SK-N-SH (cell line): ENCODE results near the gene ASB8. TPM values are rescaled to one million over a fixed set of nuclear protein-coding genes. Genes with fewer than 3 reads are reported as not detected.
A peak's percentile ranks its signal among the peaks of the same experiment; 100 is the strongest.

Experiments used
- CTCF ChIA-PET: fragments of 300-600, 350-600 bp; formaldehyde crosslinking; extraction: SDS; loops from one replicate; lab custom pipeline; 2021; lab: Yijun Ruan, JAX
- POLR2A ChIA-PET: fragments of 350-600 bp; sonication (Branson Sonifier 250); formaldehyde crosslinking; extraction: SDS; loops from one replicate; lab custom pipeline; 2020; ENCODE audit warnings: antibody characterized with exemption, inconsistent platforms; lab: Yijun Ruan, JAX
- DNase-seq: peaks from one replicate; pipeline ENCODE4 v3.0.0; 2012
- H2AFZ ChIP-seq: fragments of 200-600 bp; sonication (generic); 2 replicates; pipeline ENCODE4 v1.8.1; 2016; ENCODE audit warnings: antibody characterized with exemption, mild to moderate bottlenecking, low read depth
- H3F3A ChIP-seq: fragments of 200-600 bp; sonication (generic); replicated peaks from 2 replicates; pipeline ENCODE3; 2016; ENCODE audit warnings: antibody characterized with exemption, mild to moderate bottlenecking; ENCODE audit not compliant: insufficient read depth
- H3K27ac ChIP-seq, 2 experiments: fragments of 200-500 bp in 1 of 2; fragments of 200-600 bp in 1 of 2; sonication (Bioruptor generic) in 1 of 2; sonication (generic), shearing (Covaris generic) in 1 of 2; 2 replicates each; pipeline versions ENCODE4 v1.5.1 to v1.6.1; 2014 to 2016; ENCODE audit warnings: low read depth in 2 of 2, inconsistent platforms in 1 of 2, low read length in 1 of 2, mild to moderate bottlenecking in 1 of 2, mixed read lengths in 1 of 2
- H3K27me3 ChIP-seq: fragments of 200-600 bp; sonication (generic), shearing (Covaris generic); 2 replicates; pipeline ENCODE4 v1.6.1; 2016; ENCODE audit warnings: mixed run types; ENCODE audit not compliant: insufficient read depth
- H3K36me3 ChIP-seq, 2 experiments: fragments of 200-500 bp in 1 of 2; fragments of 200-600 bp in 1 of 2; sonication (Bioruptor generic) in 1 of 2; sonication (generic) in 1 of 2; replicated peaks in 1 of 2; 2 replicates each; pipeline versions ENCODE3 to v1.5.1; 2014 to 2016; ENCODE audit warnings: low read length in 1 of 2, mild to moderate bottlenecking in 1 of 2; ENCODE audit not compliant: insufficient read depth in 2 of 2, control insufficient read depth in 1 of 2
- H3K4me1 ChIP-seq, 2 experiments: fragments of 200-500 bp in 1 of 2; fragments of 200-600 bp in 1 of 2; sonication (Bioruptor generic) in 1 of 2; sonication (generic), shearing (Covaris generic) in 1 of 2; 2 replicates each; pipeline versions ENCODE4 v1.5.1 to v1.6.1; 2014 to 2016; ENCODE audit warnings: low read depth in 1 of 2, low read length in 1 of 2, mixed run types in 1 of 2; ENCODE audit not compliant: insufficient read depth in 2 of 2, control insufficient read depth in 1 of 2
- H3K4me2 ChIP-seq: fragments of 200-600 bp; sonication (generic), shearing (Covaris generic); 2 replicates; pipeline ENCODE4 v1.6.1; 2017; ENCODE audit warnings: mixed run types
- H3K4me3 ChIP-seq, 2 experiments: fragments of 200-500 bp in 1 of 2; fragments of 200-600 bp in 1 of 2; sonication (Bioruptor generic) in 1 of 2; sonication (generic), shearing (Covaris generic) in 1 of 2; 2 replicates each; pipeline versions ENCODE4 v1.5.1 to v1.8.1; 2014 to 2016; ENCODE audit warnings: low read depth in 2 of 2, inconsistent platforms in 1 of 2, low read length in 1 of 2, mild to moderate bottlenecking in 1 of 2, mixed read lengths in 1 of 2, moderate library complexity in 1 of 2
- H3K79me2 ChIP-seq: fragments of 200-600 bp; sonication (generic); 2 replicates; pipeline ENCODE4 v1.8.1; 2017; ENCODE audit warnings: mild to moderate bottlenecking; ENCODE audit not compliant: insufficient read depth
- H3K9ac ChIP-seq: fragments of 200-600 bp; sonication (generic); 2 replicates; pipeline ENCODE4 v1.6.1; 2017; ENCODE audit warnings: mixed run types
- H3K9me2 ChIP-seq: fragments of 200-600 bp; sonication (generic); 2 replicates; pipeline ENCODE4 v1.6.1; 2017; ENCODE audit warnings: mixed run types
- H3K9me3 ChIP-seq: fragments of 200-600 bp; sonication (generic); 2 replicates; pipeline ENCODE4 v1.6.1; 2017; ENCODE audit warnings: mixed run types, mild to moderate bottlenecking, moderate library complexity
- H4K20me1 ChIP-seq: fragments of 200-600 bp; sonication (generic); 2 replicates; pipeline ENCODE4 v1.6.1; 2017; ENCODE audit warnings: mild to moderate bottlenecking, mixed run types; ENCODE audit not compliant: insufficient read depth
- EP300 ChIP-seq, 2 experiments: IDR thresholded peaks; 2 replicates each; pipeline versions ENCODE4 v1.4.0 to v1.6.1; 2012; ENCODE audit warnings: borderline replicate concordance in 1 of 2, low read depth in 1 of 2, low read length in 1 of 2
- FOSL2 ChIP-seq: IDR thresholded peaks from 2 replicates; pipeline ENCODE4 v1.4.0; 2012; ENCODE audit warnings: low read depth, mild to moderate bottlenecking, moderate library complexity, borderline replicate concordance
- FOXM1 ChIP-seq: IDR thresholded peaks from 2 replicates; pipeline ENCODE4 v1.4.0; 2012; ENCODE audit warnings: low read depth, mild to moderate bottlenecking
- GABPA ChIP-seq: IDR thresholded peaks from 2 replicates; pipeline ENCODE4 v1.4.0; 2012; ENCODE audit warnings: low read depth, mild to moderate bottlenecking
- JUND ChIP-seq: IDR thresholded peaks from 2 replicates; pipeline ENCODE4 v1.4.0; 2012
- MEF2A ChIP-seq: IDR thresholded peaks from 2 replicates; pipeline ENCODE4 v1.4.0; 2012; ENCODE audit warnings: low read depth, borderline replicate concordance
- NFIC ChIP-seq: IDR thresholded peaks from 2 replicates; pipeline ENCODE4 v1.4.0; 2012; ENCODE audit warnings: borderline replicate concordance
- POLR2AphosphoS5 ChIP-seq: IDR thresholded peaks from 2 replicates; pipeline ENCODE4 v1.6.1; 2012; ENCODE audit warnings: low read depth, low read length
- RAD21 ChIP-seq: IDR thresholded peaks from 2 replicates; pipeline ENCODE4 v1.6.1; 2012; ENCODE audit warnings: mild to moderate bottlenecking, low read length
- REST ChIP-seq: IDR thresholded peaks from 2 replicates; pipeline ENCODE4 v1.6.1; 2012; ENCODE audit warnings: mild to moderate bottlenecking, low read depth, low read length, moderate library complexity
- TEAD4 ChIP-seq: IDR thresholded peaks from 2 replicates; pipeline ENCODE4 v1.4.0; 2012; ENCODE audit warnings: mild to moderate bottlenecking, borderline replicate concordance; ENCODE audit not compliant: insufficient read depth
- ZBTB33 ChIP-seq: IDR thresholded peaks from 2 replicates; pipeline ENCODE4 v1.4.0; 2012; ENCODE audit warnings: low read depth, borderline replicate concordance
- WGBS: methylation state at CpG from one replicate; pipeline ENCODE4 v1.1.6; 2017; ENCODE audit warnings: low lambda C conversion rate; 5-methylcytosine and 5-hydroxymethylcytosine counted together
- polyA plus RNA-seq, 3 experiments: library from polyadenylated mRNA; depleted of rRNA; stranded (reverse); fragments of >200 nt; gene quantifications; 2 replicates each; pipeline ENCODE4 v1.2.3, GENCODE V29; 2012
- TF ChIP-seq, protein P1 (sequence below): fragments of 200-600 bp; sonication (generic); IDR thresholded peaks from 2 replicates; pipeline ENCODE4 v1.6.1; 2017; ENCODE audit warnings: antibody characterized with exemption, mild to moderate bottlenecking, moderate library complexity
- TF ChIP-seq, protein P2 (sequence below): IDR thresholded peaks from 2 replicates; pipeline ENCODE4; 2012
- TF ChIP-seq, protein P3 (sequence below): IDR thresholded peaks from 2 replicates; pipeline ENCODE4 v1.4.0; 2012; ENCODE audit warnings: low read depth

Gene ASB8
- polyA plus RNA-seq, 1 of the 3 experiments (the other 2 are of a cell fraction) = 13.8 TPM

GRCh38 chr12:48197549-48197970 lies 40.2 kb upstream of the ASB8 start:
- Histone ChIP-seq H3K27me3 (no peaks in the 10 kb centered on the region), H3K79me2 (no peaks in the 10 kb centered on the region), H3F3A (peaks cover 19% of the 10 kb centered on the region), H4K20me1 (no peaks in the 10 kb centered on the region), H3K27ac (peak overlapping the region; percentile 64 to 95), H3K4me2 (peak overlapping the region; percentile 81), H3K9me3 (no peaks in the 10 kb centered on the region), H3K4me1 (peaks cover 7 to 21% of the 10 kb centered on the region in 2 experiments), H3K4me3 (peak overlapping the region; percentile 67 to 83), H3K9me2 (no peaks in the 10 kb centered on the region)
- POLR2A ChIA-PET = interaction anchor here (0.6 to 1.2 kb wide), 4 partner anchors 13 to 92 kb away, joined by 3 read pairs; partner anchors contain the start of genes CCDC184 and SENP1
- peak; percentile 41 for DNase-seq
- 1% methylated on average over 8 of the region's 10 CpGs for WGBS
- peak; percentile 43; the same call in 1 of the 2 replicates for TF ChIP-seq RAD21
- TF ChIP-seq, protein P1, sequence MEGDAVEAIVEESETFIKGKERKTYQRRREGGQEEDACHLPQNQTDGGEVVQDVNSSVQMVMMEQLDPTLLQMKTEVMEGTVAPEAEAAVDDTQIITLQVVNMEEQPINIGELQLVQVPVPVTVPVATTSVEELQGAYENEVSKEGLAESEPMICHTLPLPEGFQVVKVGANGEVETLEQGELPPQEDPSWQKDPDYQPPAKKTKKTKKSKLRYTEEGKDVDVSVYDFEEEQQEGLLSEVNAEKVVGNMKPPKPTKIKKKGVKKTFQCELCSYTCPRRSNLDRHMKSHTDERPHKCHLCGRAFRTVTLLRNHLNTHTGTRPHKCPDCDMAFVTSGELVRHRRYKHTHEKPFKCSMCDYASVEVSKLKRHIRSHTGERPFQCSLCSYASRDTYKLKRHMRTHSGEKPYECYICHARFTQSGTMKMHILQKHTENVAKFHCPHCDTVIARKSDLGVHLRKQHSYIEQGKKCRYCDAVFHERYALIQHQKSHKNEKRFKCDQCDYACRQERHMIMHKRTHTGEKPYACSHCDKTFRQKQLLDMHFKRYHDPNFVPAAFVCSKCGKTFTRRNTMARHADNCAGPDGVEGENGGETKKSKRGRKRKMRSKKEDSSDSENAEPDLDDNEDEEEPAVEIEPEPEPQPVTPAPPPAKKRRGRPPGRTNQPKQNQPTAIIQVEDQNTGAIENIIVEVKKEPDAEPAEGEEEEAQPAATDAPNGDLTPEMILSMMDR = peak; percentile 73
- TF ChIP-seq, protein P2, sequence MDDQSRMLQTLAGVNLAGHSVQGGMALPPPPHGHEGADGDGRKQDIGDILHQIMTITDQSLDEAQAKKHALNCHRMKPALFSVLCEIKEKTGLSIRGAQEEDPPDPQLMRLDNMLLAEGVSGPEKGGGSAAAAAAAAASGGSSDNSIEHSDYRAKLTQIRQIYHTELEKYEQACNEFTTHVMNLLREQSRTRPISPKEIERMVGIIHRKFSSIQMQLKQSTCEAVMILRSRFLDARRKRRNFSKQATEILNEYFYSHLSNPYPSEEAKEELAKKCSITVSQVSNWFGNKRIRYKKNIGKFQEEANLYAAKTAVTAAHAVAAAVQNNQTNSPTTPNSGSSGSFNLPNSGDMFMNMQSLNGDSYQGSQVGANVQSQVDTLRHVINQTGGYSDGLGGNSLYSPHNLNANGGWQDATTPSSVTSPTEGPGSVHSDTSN = no peak
- TF ChIP-seq, all 33 proteins: peak for 2
- Histone ChIP-seq H3K9ac (peak overlapping the region; percentile 81), H3K36me3 (no peaks in the 10 kb centered on the region), H2AFZ (peak overlapping the region; percentile 100)
- CTCF ChIA-PET = interaction anchor here (0.6 to 6.4 kb wide), 24 partner anchors 11 to 654 kb away, joined by 3 to 90 read pairs (median 4); partner anchors contain the start of genes ASB8 and CCDC184

- Histone ChIP-seq H3K9me2 (no peaks in the 10 kb centered on the region), H3K4me2 (peak overlapping the region; percentile 59), H3K9ac (peak overlapping the region; percentile 38; the same call in 1 of the 2 replicates), H3F3A (peaks cover 19% of the 10 kb centered on the region), H3K9me3 (no peaks in the 10 kb centered on the region), H3K4me1 (peaks cover 7 to 21% of the 10 kb centered on the region in 2 experiments), H3K27ac (peak overlapping the region; percentile 45 to 72), H2AFZ (peak overlapping the region; percentile 29), H3K79me2 (no peaks in the 10 kb centered on the region), H3K36me3 (no peaks in the 10 kb centered on the region), H3K27me3 (no peaks in the 10 kb centered on the region), H3K4me3 (peak overlapping the region in 1 of 2 experiments; percentile 40; a peak in 1 of 4 replicates), H4K20me1 (no peaks in the 10 kb centered on the region)
- CTCF ChIA-PET = interaction anchor here (0.8 to 2.1 kb wide), 5 partner anchors 12 to 245 kb away, joined by 3 to 6 read pairs (median 5); partner anchors contain the start of gene CCDC184
- DNase-seq = no peak
- POLR2A ChIA-PET = interaction anchor here (0.9 kb wide), 1 partner anchor 11 kb away, joined by 3 read pairs; the partner anchor contains the start of gene CCDC184
- 3% methylated on average over 1 of the region's 1 CpG for WGBS
- TF ChIP-seq JUND (peak; percentile 61), NFIC (peak; percentile 62; the same call in 1 of the 2 replicates), TEAD4 (peak; percentile 66; the same call in 1 of the 2 replicates), MEF2A (peak; percentile 44; the same call in 1 of the 2 replicates), FOXM1 (peak; percentile 41; the same call in 1 of the 2 replicates), EP300 (IDR thresholded peaks at IDR 0.05; ENCODE audit: borderline replicate concordance in 1 of 2, low read depth in 1 of 2, low read length in 1 of 2) (peak; percentile 64 to 78; a peak in 3 of 4 replicates), REST (no peak), GABPA (no peak), FOSL2 (0 out of 2 replicates have a peak, but pooled peaks have one; percentile 22), ZBTB33 (no peak), RAD21 (no peak), POLR2AphosphoS5 (peak; percentile 62; the same call in 1 of the 2 replicates)
- TF ChIP-seq, protein P2 = peak; percentile 75
- TF ChIP-seq, protein P3, sequence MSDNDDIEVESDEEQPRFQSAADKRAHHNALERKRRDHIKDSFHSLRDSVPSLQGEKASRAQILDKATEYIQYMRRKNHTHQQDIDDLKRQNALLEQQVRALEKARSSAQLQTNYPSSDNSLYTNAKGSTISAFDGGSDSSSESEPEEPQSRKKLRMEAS = 0 out of 2 replicates have a peak, but pooled peaks have one; percentile 29
These were observed 37.5 kb upstream of the ASB8 start for GRCh38 chr12:48194799-48195201.
